Neuronal stem cell (in vitro differentiated cells): Measurements from ENCODE around the gene CCM2.

Experiments
- DNase-seq: peaks from one replicate; pipeline ENCODE4 v3.0.0-alpha.2; 2013; ENCODE audit warnings: low spot score
- H2AFZ ChIP-seq: one replicate; pipeline ENCODE4 v1.6.1; 2013; ENCODE audit warnings: mild to moderate bottlenecking, low read length, inconsistent platforms
- H2AK5ac ChIP-seq: 2 replicates; pipeline ENCODE4 v1.6.1; 2013; ENCODE audit warnings: low read depth, mild to moderate bottlenecking, inconsistent platforms, low read length, moderate library complexity, mixed read lengths
- H2BK120ac ChIP-seq: 2 replicates; pipeline ENCODE4 v1.6.1; 2013; ENCODE audit warnings: low read depth, mild to moderate bottlenecking, inconsistent platforms, low read length, moderate library complexity, mixed read lengths
- H2BK12ac ChIP-seq: one replicate; pipeline ENCODE4 v1.6.1; 2013; ENCODE audit warnings: low read length, inconsistent platforms
- H2BK15ac ChIP-seq: 2 replicates; pipeline ENCODE4 v1.6.1; 2013; ENCODE audit warnings: mild to moderate bottlenecking, low read length, inconsistent platforms, mixed read lengths
- H2BK5ac ChIP-seq: one replicate; pipeline ENCODE4 v1.6.1; 2013; ENCODE audit warnings: inconsistent platforms, mild to moderate bottlenecking, low read length, moderate library complexity
- H3K14ac ChIP-seq: one replicate; pipeline ENCODE4 v1.6.1; 2013; ENCODE audit warnings: low read length, inconsistent platforms
- H3K18ac ChIP-seq: 2 replicates; pipeline ENCODE4 v1.6.1; 2013; ENCODE audit warnings: low read length, inconsistent platforms
- H3K23ac ChIP-seq: 2 replicates; pipeline ENCODE4 v1.6.1; 2013; ENCODE audit warnings: low read depth, mild to moderate bottlenecking, mixed read lengths, low read length, inconsistent platforms; ENCODE audit not compliant: poor library complexity
- H3K27ac ChIP-seq: replicated peaks from 3 replicates; pipeline ENCODE4 v1.5.1; 2013; ENCODE audit warnings: low read length, inconsistent platforms
- H3K27me3 ChIP-seq, 3 experiments: 2 replicates each; pipeline ENCODE4 v1.6.1; 2013; ENCODE audit warnings: low read length in 3 of 3, mild to moderate bottlenecking in 2 of 3, inconsistent platforms in 1 of 3, low read depth in 1 of 3, mixed read lengths in 1 of 3, moderate library complexity in 1 of 3; ENCODE audit not compliant: control insufficient read depth in 3 of 3, insufficient read depth in 3 of 3
- H3K36me3 ChIP-seq, 2 donors: replicated peaks in 1 of 2; 2 replicates each; pipeline ENCODE4 v1.6.1; 2013; ENCODE audit warnings: low read length in 2 of 2; ENCODE audit not compliant: control insufficient read depth in 2 of 2, insufficient read depth in 2 of 2
- H3K4ac ChIP-seq: 2 replicates; pipeline ENCODE4 v1.6.1; 2013; ENCODE audit warnings: inconsistent platforms, mild to moderate bottlenecking, low read length, moderate library complexity
- H3K4me1 ChIP-seq, 2 donors: 1 replicate in 1 of 2; 2 replicates in 1 of 2; pipeline ENCODE4 v1.6.1; 2013; ENCODE audit warnings: low read length in 2 of 2, low read depth in 1 of 2; ENCODE audit not compliant: control insufficient read depth in 2 of 2, insufficient read depth in 1 of 2
- H3K4me2 ChIP-seq: one replicate; pipeline ENCODE4 v1.6.1; 2013; ENCODE audit warnings: mild to moderate bottlenecking, low read length, inconsistent platforms; ENCODE audit not compliant: insufficient read depth, poor library complexity, severe bottlenecking
- H3K4me3 ChIP-seq, 2 donors: 2 replicates each; pipeline ENCODE4 v1.5.1; 2013; ENCODE audit warnings: low read length in 2 of 2, mild to moderate bottlenecking in 2 of 2, inconsistent platforms in 1 of 2, moderate library complexity in 1 of 2
- H3K79me1 ChIP-seq: one replicate; pipeline ENCODE4 v1.6.1; 2013; ENCODE audit warnings: low read depth, mild to moderate bottlenecking, inconsistent platforms, low read length, moderate library complexity
- H3K9ac ChIP-seq: one replicate; pipeline ENCODE4 v1.6.1; 2013; ENCODE audit warnings: mild to moderate bottlenecking, low read depth, low read length, inconsistent platforms; ENCODE audit not compliant: poor library complexity
- H3K9me3 ChIP-seq, 2 donors: replicated peaks in 1 of 2; 2 replicates each; pipeline versions ENCODE3 to v1.6.1; 2013; ENCODE audit warnings: low read length in 2 of 2, mild to moderate bottlenecking in 2 of 2, inconsistent platforms in 1 of 2, low read depth in 1 of 2, mixed read lengths in 1 of 2, moderate library complexity in 1 of 2; ENCODE audit not compliant: control insufficient read depth in 2 of 2, insufficient read depth in 1 of 2
- H4K8ac ChIP-seq: one replicate; pipeline ENCODE4 v1.6.1; 2013; ENCODE audit warnings: low read depth, mild to moderate bottlenecking, inconsistent platforms, low read length, moderate library complexity
- H4K91ac ChIP-seq: one replicate; pipeline ENCODE4 v1.6.1; 2013; ENCODE audit warnings: low read length, low read depth, mild to moderate bottlenecking, inconsistent platforms; ENCODE audit not compliant: poor library complexity
- WGBS, 2 donors: extraction: QIAGEN DNeasy Blood & Tissue Kit; methylation state at CpG; one replicate each; pipeline ENCODE4 v1.1.7; 2013; ENCODE audit warnings: missing lambda C conversion rate in 2 of 2, mixed read lengths in 1 of 2; ENCODE audit not compliant: insufficient read length in 2 of 2, insufficient replicate concordance in 1 of 2; ENCODE audit errors: extremely low coverage in 2 of 2; 5-methylcytosine and 5-hydroxymethylcytosine counted together

CCM2 gene

GRCh38 chr7:45007106-45007505, 7.1 kb downstream of the CCM2 start:
- Histone ChIP-seq H2BK120ac (no peak overlapping the region), H2AFZ (no peak overlapping the region), H3K9me3 (no peaks in the 10 kb centered on the region), H3K18ac (no peak overlapping the region), H3K9ac (no peak overlapping the region), H2BK15ac (no peak overlapping the region), H3K23ac (no peak overlapping the region), H3K36me3 (peaks cover 4 to 24% of the 10 kb centered on the region in 2 donors), H3K4me1 (no peaks in the 10 kb centered on the region), H3K14ac (no peak overlapping the region), H2AK5ac (no peak overlapping the region), H3K79me1 (peaks cover 13% of the 10 kb centered on the region), H4K8ac (no peak overlapping the region), H3K27ac (no peak overlapping the region), H3K4me2 (no peak overlapping the region), H2BK12ac (no peak overlapping the region), H3K27me3 (no peaks in the 10 kb centered on the region), H3K4ac (no peak overlapping the region), H2BK5ac (no peak overlapping the region), H4K91ac (no peak overlapping the region), H3K4me3 (no peak overlapping the region)
- WGBS, 2 donors = no CpG with 5 or more reads among the region's 7 CpGs
- DNase-seq = no peak

- no peak overlapping the region for H3K4me3 ChIP-seq
- no peak overlapping the region for H3K18ac ChIP-seq
- H3K79me1 ChIP-seq = peaks cover 10% of the 10 kb centered on the region
- H2BK15ac ChIP-seq = no peak overlapping the region
- H2BK120ac ChIP-seq = no peak overlapping the region
- no peak overlapping the region for H2BK5ac ChIP-seq
- no peaks in the 10 kb centered on the region for H3K9me3 ChIP-seq
- no peak overlapping the region for H3K4ac ChIP-seq
- H4K8ac ChIP-seq = no peak overlapping the region
- peaks cover 2 to 22% of the 10 kb centered on the region in 2 donors for H3K36me3 ChIP-seq
- H3K27ac ChIP-seq = no peak overlapping the region
- H2AK5ac ChIP-seq = no peak overlapping the region
- H4K91ac ChIP-seq = no peak overlapping the region
- H3K4me2 ChIP-seq = no peak overlapping the region
- H3K27me3 ChIP-seq = no peaks in the 10 kb centered on the region
- no peak overlapping the region for H3K9ac ChIP-seq
- H3K23ac ChIP-seq = no peak overlapping the region
- no peak overlapping the region for H3K14ac ChIP-seq
- no peaks in the 10 kb centered on the region for H3K4me1 ChIP-seq
- H2AFZ ChIP-seq = no peak overlapping the region
- no peak overlapping the region for H2BK12ac ChIP-seq
- no CpG with 5 or more reads among the region's 7 CpGs for WGBS, 2 donors
- DNase-seq = no peak
Observed at GRCh38 chr7:45007571-45008328, 7.7 kb downstream of the CCM2 start.

- H3K4me1 ChIP-seq = peaks cover 3 to 5% of the 10 kb centered on the region in 2 donors
- no peak overlapping the region for H3K23ac ChIP-seq
- no peak for DNase-seq
- H3K27me3 ChIP-seq = no peaks in the 10 kb centered on the region
- no peak overlapping the region for H2BK120ac ChIP-seq
- H2BK12ac ChIP-seq = no peak overlapping the region
- no CpG with 5 or more reads among the region's 2 CpGs for WGBS, 2 donors
- no peak overlapping the region for H3K27ac ChIP-seq
- H4K91ac ChIP-seq = no peak overlapping the region
- H3K9ac ChIP-seq = no peak overlapping the region
- H2AK5ac ChIP-seq = no peak overlapping the region
- H2BK15ac ChIP-seq = no peak overlapping the region
- H3K36me3 ChIP-seq = peaks cover 3 to 17% of the 10 kb centered on the region in 2 donors
- H3K4me2 ChIP-seq = no peak overlapping the region
- H3K4me3 ChIP-seq = no peak overlapping the region
- peaks cover 3% of the 10 kb centered on the region for H3K79me1 ChIP-seq
- no peak overlapping the region for H3K4ac ChIP-seq
- no peak overlapping the region for H4K8ac ChIP-seq
- H3K18ac ChIP-seq = no peak overlapping the region
- no peak overlapping the region for H2BK5ac ChIP-seq
- no peak overlapping the region for H3K14ac ChIP-seq
- H2AFZ ChIP-seq = no peak overlapping the region
- H3K9me3 ChIP-seq = peaks cover 3 to 9% of the 10 kb centered on the region in 2 donors
Observed at GRCh38 chr7:45013465-45013967, 13.5 kb downstream of the CCM2 start.

GRCh38 chr7:45015313-45015712, 15.3 kb downstream of the CCM2 start:
- Histone ChIP-seq H3K9ac (no peak overlapping the region), H3K4ac (no peak overlapping the region), H3K9me3 (peaks cover 3 to 9% of the 10 kb centered on the region in 2 donors), H3K14ac (no peak overlapping the region), H2BK5ac (no peak overlapping the region), H3K23ac (no peak overlapping the region), H4K91ac (no peak overlapping the region), H3K18ac (no peak overlapping the region), H2BK15ac (no peak overlapping the region), H3K4me2 (no peak overlapping the region), H3K27me3 (no peaks in the 10 kb centered on the region), H2BK12ac (no peak overlapping the region), H3K27ac (no peak overlapping the region), H2AFZ (no peak overlapping the region), H2BK120ac (no peak overlapping the region), H3K4me3 (no peak overlapping the region), H4K8ac (no peak overlapping the region), H3K36me3 (peaks cover 3 to 20% of the 10 kb centered on the region in 2 donors), H2AK5ac (no peak overlapping the region), H3K4me1 (peaks cover 3 to 5% of the 10 kb centered on the region in 2 donors), H3K79me1 (peaks cover 1% of the 10 kb centered on the region)
- DNase-seq = no peak
- no CpG with 5 or more reads among the region's 1 CpG for WGBS, 2 donors
